Activated CD4-positive, CD25-positive, alpha-beta regulatory T cell treated with anti-CD3 and anti-CD28 coated beads, Interleukin-2, amount 50 U/mL, for 72 hours (primary cell): ENCODE results near the gene LAT.
A peak's percentile ranks its signal among the peaks of the same experiment; 100 is the strongest.
"Not testable (repeated sequence)": the region's sequence is repeated elsewhere in the genome, so short reads cannot be mapped to it uniquely, and the experiment has no call there.

Source experiments
- DNase-seq: peaks from one replicate; pipeline ENCODE4 v3.0.0; 2021

The LAT gene

GRCh38 chr16:28977703-28978662, 6.9 kb upstream of the LAT start:
- no peak for DNase-seq

- not testable (repeated sequence) for DNase-seq
These were observed 4.5 kb upstream of the LAT start for GRCh38 chr16:28980330-28980729.

GRCh38 chr16:28980929-28981328, 3.9 kb upstream of the LAT start:
- DNase-seq = no peak

DNA sequence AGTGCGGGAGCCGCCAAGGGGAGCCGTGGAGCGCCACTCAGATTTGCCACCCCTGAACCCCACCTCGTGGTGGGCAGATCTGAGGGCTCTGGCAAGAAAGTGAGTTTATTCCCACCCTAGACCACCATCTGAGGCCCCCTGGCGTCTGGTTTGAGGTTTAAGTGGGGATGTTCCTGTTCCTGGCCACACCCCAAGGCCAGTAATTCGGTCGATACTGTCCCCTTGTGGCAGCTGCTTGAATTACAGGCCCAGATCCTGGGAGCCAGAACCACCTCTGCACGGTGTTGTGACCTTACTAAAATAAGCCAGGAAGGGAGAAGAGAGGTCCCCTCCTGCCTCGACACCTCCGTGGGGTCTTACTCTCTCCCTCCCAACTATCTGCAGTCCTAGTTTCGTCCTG, 3.3 kb upstream of the LAT start:
- DNase-seq = peak; percentile 73

DNA sequence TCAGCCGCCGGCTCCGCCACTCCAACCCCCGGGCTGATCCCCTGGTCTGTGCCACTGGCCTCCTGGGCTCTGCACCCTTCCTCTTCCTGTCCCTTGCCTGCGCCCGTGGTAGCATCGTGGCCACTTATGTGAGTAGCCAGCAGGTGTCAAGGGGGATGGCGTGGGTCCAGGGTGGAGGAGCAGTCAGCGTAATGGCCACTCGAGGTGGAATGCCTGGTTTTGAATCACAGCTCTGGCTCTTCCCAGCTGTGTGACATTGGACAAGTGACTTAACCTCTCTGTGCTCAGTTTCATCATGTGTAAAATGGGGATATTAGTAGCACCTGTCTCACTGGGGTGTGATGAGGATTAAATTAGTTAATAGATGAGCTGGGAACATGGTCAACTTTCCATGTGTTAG, 2.4 kb upstream of the LAT start:
- no peak for DNase-seq

- no peak for DNase-seq
These were observed 1.9 kb upstream of the LAT start for GRCh38 chr16:28982949-28983348.

- DNase-seq = no peak
These were observed 1.2 kb upstream of the LAT start for GRCh38 chr16:28983644-28984043.

- no peak for DNase-seq
These were observed 761 bp upstream of the LAT start for GRCh38 chr16:28984091-28984490.

- peak; percentile 38 for DNase-seq
These were observed 574 bp downstream of the LAT start for GRCh38 chr16:28985211-28986041.

DNA sequence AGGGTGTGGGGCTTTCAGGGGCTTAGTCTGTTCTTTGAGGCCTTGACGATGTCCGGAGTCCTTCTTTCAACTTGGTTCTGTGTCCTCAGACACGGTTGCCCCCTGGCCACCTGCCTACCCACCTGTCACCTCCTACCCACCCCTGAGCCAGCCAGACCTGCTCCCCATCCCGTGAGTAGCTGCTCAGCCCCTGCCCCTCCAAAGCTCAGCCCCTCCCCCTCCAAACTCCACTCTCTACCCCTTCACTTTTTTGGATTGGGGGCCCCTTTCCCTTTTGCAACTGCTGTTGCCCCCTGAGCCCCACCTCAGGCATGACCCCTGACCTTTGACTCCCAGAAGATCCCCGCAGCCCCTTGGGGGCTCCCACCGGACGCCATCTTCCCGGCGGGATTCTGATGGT, 1.2 kb downstream of the LAT start:
- DNase-seq = no peak

GRCh38 chr16:28986492-28986891, 1.6 kb downstream of the LAT start:
- DNase-seq = no peak

DNA sequence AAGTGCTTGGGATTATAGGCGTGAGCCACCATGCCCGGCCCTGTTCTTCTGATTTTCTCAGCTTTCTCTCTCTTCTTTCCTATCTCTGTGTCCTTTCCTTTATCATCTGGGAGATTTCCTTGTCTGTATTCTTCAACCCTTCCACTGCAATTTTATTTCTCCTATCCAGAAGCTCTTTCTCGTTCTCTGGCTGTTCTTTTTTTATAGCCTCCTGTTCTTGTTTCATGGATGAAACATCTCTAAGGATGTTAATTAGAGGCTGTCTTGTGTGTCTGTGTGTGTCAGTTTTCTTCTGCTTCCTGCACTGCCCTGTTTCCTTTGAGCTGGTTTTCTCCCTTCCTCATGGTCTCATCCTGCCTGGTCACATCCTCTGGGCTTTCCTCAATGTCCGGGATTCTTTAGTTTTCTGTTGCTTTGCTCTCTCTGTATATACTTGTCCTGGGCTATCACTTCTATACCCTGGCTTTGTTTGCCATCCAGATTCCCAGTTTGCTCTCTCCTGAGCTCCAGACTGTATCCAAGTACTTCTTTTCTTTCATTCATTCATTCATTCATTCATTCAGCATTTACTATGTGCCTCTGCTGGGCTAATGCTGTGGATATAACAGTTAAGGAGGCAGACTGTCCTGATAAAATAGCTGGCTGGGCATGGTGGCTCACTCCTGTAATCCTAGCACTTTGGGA, 2.5 kb downstream of the LAT start:
- DNase-seq = no peak

GRCh38 chr16:28989363-28989762, 4.5 kb downstream of the LAT start:
- no peak for DNase-seq

GRCh38 chr16:28990375-28991040, 5.7 kb downstream of the LAT start:
- peak; percentile 51 for DNase-seq

- no peak for DNase-seq
These were observed 6.8 kb downstream of the LAT start for GRCh38 chr16:28991687-28992086.

- no peak for DNase-seq
These were observed 7.6 kb downstream of the LAT start for GRCh38 chr16:28992496-28992895.

DNA sequence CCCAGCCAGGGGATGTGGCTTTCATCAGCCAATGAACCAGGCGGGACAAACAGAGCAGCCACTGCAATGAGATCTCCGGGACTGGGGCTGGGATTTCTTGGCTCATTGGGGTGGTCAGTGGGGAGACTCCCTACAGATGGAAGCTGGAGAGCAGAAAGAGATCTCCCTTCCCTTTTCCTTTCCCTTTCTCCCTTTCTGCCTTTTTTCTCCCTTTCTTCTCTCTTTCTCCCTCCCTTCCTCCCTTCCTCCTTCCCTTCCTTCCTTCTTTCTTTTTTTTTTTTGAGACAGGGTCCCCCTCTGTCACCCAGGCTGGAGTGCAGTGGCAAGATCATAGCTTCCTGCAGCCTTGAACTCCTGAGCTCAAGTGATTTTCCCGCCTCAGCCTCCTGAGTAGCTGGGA, 14.0 kb downstream of the LAT start:
- no peak for DNase-seq

DNA sequence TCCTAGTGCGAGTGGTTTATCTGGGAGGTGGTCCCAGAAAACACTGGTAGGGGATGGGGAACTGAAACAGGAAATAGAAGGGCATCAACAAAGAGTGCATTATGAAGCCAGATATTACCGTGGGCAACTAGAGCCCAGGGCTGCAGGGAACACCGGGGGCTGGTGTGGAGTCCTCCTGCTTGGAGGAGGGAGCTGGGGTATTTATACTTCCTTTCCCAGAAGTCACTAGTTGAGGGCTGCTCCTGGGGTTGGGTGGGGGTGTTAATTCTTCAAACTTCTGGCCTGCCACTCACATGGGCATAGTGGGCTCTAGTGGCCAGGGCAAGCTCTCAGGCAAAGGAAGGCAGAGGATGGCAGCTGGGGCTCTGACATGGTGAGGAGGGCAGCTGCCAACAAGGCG, 14.7 kb downstream of the LAT start:
- DNase-seq = no peak

- DNase-seq = no peak
These were observed 15.2 kb downstream of the LAT start for GRCh38 chr16:29000019-29000418.

GRCh38 chr16:29004496-29005139, 19.8 kb downstream of the LAT start:
- DNase-seq = not testable (repeated sequence)

DNA sequence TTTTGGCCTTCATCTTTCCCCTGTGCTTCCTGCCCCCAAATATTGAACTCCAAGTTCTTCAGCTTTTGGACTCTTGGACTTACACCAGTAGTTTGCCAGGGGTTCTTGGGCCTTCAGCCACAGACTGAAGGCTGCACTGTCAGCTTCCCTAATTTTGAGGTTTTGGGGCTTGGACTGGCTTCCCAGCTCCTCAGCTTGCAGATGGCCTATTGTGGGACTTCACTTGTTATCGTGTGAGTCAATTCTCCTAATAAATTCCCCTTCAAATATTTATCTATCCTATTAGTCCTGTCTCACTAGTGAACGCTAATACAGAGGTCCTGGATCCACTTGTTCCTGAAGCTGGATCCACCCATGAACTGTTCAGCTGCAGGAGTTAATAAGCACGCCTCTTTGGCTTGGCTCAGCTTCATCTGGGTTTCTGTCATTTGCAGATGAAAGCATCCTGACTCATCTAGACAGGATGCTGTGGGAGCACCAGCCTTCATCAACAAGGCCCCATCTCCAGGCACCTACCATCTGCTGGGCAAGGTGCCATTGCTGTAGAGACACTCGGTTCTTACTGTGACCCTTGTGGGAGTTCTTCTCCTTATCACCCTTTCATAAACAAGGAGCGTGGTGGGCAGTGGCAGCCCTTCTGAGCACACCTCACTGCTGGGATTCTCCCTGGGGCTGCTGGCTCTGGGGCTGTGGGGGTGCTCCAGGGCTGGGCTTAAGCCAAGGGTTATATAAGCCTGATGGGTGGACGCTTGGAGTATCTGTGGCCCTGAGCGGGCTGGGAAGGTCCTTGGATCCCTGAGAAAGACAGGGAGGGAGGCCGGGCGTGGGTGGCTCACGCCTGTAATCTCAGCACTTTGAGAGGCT, 23.1 kb downstream of the LAT start:
- DNase-seq = peak; percentile 65
